D721Med (cell line): ENCODE results near the gene PCDHB1.

Source experiments
- DNase-seq: peaks from one replicate; pipeline ENCODE4 v3.0.0; 2011; ENCODE audit warnings: low spot score; ENCODE audit not compliant: insufficient read length
- FAIRE-seq: peaks from 2 replicates; lab custom pipeline; 2011; peaks lifted over from hg19 to GRCh38; lab: Jason Lieb, UNC
- TF ChIP-seq, protein P1 (sequence below): IDR thresholded peaks from 2 replicates; pipeline ENCODE4 v1.5.1; 2012; ENCODE audit warnings: mild to moderate bottlenecking, control low read depth; ENCODE audit not compliant: insufficient read depth; ENCODE audit errors: missing control alignments

The PCDHB1 gene

DNA sequence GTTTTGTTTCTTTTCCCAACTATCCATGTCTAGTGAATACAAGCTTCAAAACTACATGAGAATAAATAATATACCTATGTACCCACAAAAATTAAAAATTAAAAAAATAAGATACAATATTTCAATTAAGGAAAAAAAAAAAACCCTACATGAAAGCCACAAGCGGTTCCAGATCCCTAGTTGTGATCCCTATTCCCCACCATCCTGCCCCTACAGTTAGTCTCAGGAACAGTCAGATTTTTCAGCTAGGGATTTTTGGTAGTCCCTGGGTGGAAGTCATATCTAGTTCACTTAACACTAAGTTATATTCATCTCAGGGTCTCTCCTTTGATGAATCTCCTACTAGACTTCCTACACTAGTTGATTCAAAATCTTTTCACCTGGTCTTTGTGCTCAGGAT, 18.5 kb upstream of the PCDHB1 start:
- FAIRE-seq (no peak), DNase-seq (no peak)
- TF ChIP-seq, protein P1, sequence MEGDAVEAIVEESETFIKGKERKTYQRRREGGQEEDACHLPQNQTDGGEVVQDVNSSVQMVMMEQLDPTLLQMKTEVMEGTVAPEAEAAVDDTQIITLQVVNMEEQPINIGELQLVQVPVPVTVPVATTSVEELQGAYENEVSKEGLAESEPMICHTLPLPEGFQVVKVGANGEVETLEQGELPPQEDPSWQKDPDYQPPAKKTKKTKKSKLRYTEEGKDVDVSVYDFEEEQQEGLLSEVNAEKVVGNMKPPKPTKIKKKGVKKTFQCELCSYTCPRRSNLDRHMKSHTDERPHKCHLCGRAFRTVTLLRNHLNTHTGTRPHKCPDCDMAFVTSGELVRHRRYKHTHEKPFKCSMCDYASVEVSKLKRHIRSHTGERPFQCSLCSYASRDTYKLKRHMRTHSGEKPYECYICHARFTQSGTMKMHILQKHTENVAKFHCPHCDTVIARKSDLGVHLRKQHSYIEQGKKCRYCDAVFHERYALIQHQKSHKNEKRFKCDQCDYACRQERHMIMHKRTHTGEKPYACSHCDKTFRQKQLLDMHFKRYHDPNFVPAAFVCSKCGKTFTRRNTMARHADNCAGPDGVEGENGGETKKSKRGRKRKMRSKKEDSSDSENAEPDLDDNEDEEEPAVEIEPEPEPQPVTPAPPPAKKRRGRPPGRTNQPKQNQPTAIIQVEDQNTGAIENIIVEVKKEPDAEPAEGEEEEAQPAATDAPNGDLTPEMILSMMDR = no peak

DNA sequence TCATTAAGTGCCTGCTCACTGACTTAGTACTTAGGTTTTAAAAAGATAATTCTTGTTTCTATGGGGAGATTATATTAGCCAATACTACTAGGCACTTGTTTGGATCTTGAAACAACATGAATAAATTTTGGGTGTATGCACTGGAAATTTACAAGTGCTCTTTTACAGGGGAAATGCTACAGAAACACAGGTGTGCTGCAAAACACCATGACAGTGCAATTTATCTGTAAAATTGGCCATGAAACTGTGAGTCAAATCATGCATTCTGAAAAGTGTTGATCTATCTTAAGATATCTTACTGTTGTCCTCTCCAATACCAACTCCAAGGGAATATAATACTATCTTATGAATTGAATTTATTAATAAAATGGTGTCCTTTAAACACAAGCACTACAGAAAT, 12.1 kb upstream of the PCDHB1 start:
- TF ChIP-seq, protein P1 = no peak
- no peak for DNase-seq
- FAIRE-seq = no peak

DNA sequence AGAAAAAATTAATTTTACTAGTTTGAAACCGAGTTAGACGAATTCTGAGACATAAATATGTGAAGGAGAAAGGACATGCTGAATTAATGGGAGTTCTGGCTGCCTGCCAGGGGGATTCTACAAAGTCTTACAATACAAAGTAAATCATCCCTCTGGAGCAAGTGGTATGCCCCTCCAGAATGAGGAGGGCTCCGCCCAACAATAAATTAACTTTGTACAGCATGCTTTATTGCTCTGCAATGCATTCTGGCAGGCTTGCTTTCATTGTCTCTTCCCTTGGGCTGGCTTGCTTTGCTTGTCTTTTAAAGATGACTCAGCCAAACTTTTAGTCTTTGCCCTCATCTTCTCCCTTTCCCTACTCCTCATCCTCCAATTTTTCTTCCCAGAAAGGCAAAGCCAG, 11.7 kb upstream of the PCDHB1 start:
- TF ChIP-seq, protein P1 = no peak
- no peak for FAIRE-seq
- no peak for DNase-seq

DNA sequence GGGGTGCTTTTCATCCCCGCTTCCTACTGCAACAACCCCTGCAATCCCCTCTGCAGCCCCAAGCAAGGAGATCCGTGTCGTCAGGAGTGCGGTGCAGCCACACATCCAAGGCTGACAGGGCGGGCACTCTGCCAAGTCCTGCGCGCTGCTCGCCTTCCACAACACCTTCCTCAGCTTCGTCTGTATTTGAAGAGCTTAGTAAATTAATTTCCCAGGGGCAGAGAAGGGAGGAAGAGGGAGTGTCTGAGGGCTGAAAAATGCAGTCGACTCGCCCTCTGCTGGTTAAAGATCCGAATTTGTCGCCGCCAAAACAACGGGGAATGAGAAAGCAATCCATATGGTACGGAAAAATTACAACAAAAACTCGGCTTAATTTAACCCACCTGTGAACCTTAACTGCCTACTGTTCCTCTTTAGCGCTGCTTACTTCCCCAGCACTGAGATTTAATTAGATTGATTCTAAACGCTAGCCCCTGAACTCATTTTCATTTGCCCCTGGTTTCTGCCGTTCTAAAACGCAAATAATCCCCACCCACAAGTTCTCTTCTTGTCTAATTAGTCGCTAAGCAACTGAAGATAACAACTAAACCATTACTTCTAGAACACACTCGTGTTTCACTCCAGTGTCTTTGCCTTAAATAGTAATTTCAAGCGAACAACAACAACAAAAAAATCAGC, 10.9 kb upstream of the PCDHB1 start:
- TF ChIP-seq, protein P1 = peak; percentile 84
- FAIRE-seq (no peak), DNase-seq (peak; percentile 31)

DNA sequence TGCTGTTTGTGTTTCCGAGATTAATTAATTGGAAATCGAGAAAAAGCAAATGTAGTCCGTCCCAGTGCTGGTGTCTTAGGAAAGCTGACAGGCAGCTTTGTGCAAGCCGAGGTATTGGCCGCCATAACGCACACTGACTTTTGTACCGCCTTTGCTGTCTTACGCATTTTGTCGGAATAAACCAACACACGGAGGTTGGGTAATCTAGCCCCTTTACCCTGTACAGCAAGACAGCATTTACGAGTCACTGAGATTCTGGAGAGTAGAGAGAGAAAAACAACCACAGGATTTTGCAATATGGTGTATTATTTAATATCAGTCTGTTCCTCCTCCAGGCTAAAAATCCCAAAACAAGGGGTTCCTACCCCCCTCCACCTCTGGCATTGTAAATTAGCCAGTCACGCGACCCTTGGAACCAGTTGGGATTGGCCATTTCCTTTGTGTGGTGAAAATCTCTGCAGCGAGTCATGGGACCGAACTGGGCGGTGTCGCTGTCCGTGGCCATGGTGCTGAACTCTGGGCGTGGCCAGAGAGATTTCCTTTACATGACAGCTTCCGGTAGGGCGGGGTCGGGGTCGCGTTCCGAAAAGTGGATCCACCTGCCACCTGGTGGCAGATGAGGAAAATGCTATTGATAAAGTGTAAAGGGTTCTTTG, 10.3 kb upstream of the PCDHB1 start:
- peak; percentile 36 for DNase-seq
- FAIRE-seq = peak; percentile 92
- TF ChIP-seq, protein P1 = peak; percentile 84

DNA sequence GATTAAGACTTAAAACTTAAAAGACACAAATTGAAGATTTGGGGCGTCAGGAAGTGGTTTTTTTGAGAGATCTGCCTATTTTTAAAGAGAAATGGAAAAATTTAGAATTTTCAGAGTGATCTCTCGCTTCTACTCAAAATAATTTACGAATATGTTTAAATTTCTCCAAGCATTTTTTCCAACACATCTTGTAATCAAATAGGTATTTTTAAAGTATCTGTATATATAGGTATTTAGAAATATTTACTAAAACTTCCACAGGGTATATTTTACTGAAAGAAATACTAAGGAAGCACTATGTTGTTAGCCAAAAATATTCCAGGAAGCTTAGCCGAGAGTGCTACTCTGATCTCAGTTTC, 9.8 kb upstream of the PCDHB1 start:
- DNase-seq (no peak), FAIRE-seq (no peak)

More for the DNA sequence above, 9.8 kb upstream of the PCDHB1 start:
- TF ChIP-seq, protein P1 = no peak
